Colonic mucosa (tissue), 4 donors: ENCODE results near the gene GMPPB. TPM values are rescaled to one million over a fixed set of nuclear protein-coding genes. Genes with fewer than 3 reads are reported as not detected.

Experiments used
- DNase-seq: peaks from one replicate; pipeline ENCODE4 v3.0.0-alpha.2; 2020
- H3K27ac ChIP-seq: fragments of 200-600 bp; one replicate; pipeline ENCODE4 v1.8.0; 2021
- H3K27me3 ChIP-seq: fragments of 200-600 bp; one replicate; pipeline ENCODE4 v1.8.0; 2021
- H3K36me3 ChIP-seq: fragments of 200-600 bp; one replicate; pipeline ENCODE4 v1.8.0; 2021
- H3K4me1 ChIP-seq: fragments of 200-600 bp; one replicate; pipeline ENCODE4 v1.8.0; 2021; ENCODE audit warnings: mild to moderate bottlenecking
- H3K4me3 ChIP-seq: fragments of 200-600 bp; one replicate; pipeline ENCODE4 v1.8.0; 2021
- H3K9ac ChIP-seq, 2 donors: one replicate each; pipeline ENCODE4 v1.7.0; 2013; ENCODE audit warnings: control low read depth in 2 of 2, low read depth in 2 of 2, low read length in 2 of 2
- H3K9me3 ChIP-seq: fragments of 200-600 bp; one replicate; pipeline ENCODE4 v1.8.0; 2021
- intact Hi-C: fragments of 100-400 bp; cut with DNase I; formaldehyde crosslinking; loops from one replicate; pipeline ENCODE4 v1.14.1; 2022
- total RNA-seq, 2 donors: library from RNA; stranded (reverse); fragmentation: NEBNext Ultra II Directional in 1 of 2; extraction: Animal tissue kit (Norgen Biotek cat#: 25700) in 1 of 2; gene quantifications; one replicate each; pipeline ENCODE4 v1.2.1, GENCODE V29; 2021
- TF ChIP-seq, protein P1 (sequence below): fragments of 200-600 bp; IDR thresholded peaks from one replicate; pipeline ENCODE4 v1.8.0; 2022; ENCODE audit warnings: antibody characterized with exemption, mild to moderate bottlenecking
- donor health status: healthy.
- donor health status: DM: no; HTN: no; CAD: no.
- donor health status: DM: no; HTN: no; CAD: no.

The GMPPB gene
- 100 to 1,000 TPM in 1 of 2 donors, 10 to 100 TPM in 1; 59.6 to 127 TPM for total RNA-seq

DNA sequence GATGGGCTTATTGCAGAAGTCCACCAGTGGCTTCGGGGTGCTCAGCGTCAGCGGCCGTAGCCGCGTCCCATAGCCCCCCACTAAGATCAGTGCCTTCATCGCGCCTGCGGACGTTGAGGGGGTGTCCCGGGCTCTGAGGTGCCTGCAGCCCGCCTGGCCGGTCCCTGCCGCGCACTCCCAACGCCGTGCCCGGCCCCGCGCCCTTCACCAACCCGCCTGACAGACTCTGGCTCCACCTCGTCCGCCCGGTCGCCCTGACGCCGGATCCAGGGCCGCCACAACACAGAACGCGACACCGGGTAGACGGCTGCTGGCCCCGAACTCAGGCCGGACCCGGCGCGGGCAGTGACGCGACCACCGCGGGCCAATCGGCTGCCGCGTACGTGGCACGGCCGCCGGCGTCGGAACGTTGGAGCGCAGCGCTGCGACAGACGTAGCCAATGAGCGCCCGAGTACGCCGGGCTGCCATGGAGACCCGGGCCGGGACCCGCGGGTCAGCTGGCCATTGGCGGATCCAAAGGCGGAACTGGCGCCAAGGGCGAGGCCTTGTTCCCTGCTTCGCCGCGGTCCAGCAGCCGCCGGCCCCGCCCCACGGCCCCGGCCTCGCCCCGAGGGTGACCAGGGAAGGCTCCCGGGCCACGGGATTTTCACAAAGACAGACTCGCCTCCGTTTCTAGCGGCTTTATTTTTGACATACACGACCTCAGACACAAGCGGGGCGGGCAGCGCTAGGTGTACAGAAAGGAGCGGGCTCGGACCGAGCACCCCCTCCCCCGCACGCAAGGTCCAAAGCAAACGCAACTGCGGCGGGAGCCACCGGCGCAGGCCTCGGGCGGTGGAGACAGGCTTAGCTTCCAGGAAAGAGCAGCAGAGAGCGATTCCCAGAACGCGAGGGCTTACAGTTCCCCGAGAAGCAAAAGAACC is at the start of gene GMPPB:
Gene GMPPB (minus strand): TSS at position 324 of the 924 bp plus-strand sequence. CDS start 225 bp downstream, at position 99.
- Histone ChIP-seq H3K9me3 (no peaks in the 10 kb centered on the region), H3K36me3 (peaks cover 7% of the 10 kb centered on the region), H3K4me1 (peaks cover 27% of the 10 kb centered on the region), H3K4me3 (peak within 1 kb of the TSS; percentile 86), H3K27me3 (no peaks in the 10 kb centered on the region), H3K9ac (peak within 1 kb of the TSS; percentile 93 to 99), H3K27ac (peak within 1 kb of the TSS; percentile 94)
- intact Hi-C loops: no loop called here
- TF ChIP-seq, protein P1, sequence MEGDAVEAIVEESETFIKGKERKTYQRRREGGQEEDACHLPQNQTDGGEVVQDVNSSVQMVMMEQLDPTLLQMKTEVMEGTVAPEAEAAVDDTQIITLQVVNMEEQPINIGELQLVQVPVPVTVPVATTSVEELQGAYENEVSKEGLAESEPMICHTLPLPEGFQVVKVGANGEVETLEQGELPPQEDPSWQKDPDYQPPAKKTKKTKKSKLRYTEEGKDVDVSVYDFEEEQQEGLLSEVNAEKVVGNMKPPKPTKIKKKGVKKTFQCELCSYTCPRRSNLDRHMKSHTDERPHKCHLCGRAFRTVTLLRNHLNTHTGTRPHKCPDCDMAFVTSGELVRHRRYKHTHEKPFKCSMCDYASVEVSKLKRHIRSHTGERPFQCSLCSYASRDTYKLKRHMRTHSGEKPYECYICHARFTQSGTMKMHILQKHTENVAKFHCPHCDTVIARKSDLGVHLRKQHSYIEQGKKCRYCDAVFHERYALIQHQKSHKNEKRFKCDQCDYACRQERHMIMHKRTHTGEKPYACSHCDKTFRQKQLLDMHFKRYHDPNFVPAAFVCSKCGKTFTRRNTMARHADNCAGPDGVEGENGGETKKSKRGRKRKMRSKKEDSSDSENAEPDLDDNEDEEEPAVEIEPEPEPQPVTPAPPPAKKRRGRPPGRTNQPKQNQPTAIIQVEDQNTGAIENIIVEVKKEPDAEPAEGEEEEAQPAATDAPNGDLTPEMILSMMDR: no peak
- DNase-seq: peak; percentile 96

DNA sequence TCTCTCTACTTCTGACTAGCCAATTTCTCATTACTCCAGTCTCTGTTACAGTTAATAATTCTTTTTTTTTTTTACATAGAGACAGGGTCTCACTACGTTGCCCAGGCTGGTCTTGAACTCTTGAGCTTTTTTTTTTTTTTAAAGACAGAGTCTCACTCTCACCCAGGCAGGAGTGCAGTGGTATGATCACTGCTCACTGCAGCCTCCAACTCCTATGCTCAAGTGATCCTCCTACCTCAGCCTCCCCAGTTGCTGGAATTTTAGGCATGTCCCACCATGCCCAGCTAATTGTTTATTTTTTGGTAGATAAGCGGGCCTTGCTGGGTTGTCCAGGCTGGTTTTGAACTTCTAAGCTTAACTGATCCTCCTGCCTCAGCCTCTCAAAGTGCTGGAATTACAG is 49.0 kb upstream of the GMPPB start:
- H3K9ac ChIP-seq: no peak overlapping the region
- no peak overlapping the region for H3K27ac ChIP-seq
- H3K9me3 ChIP-seq: no peaks in the 10 kb centered on the region
- H3K4me3 ChIP-seq: no peak overlapping the region
- no peak for DNase-seq
- no peaks in the 10 kb centered on the region for H3K27me3 ChIP-seq
- H3K4me1 ChIP-seq: no peaks in the 10 kb centered on the region
- H3K36me3 ChIP-seq: no peaks in the 10 kb centered on the region
- TF ChIP-seq, protein P1: no peak
- intact Hi-C loops: no loop called here

DNA sequence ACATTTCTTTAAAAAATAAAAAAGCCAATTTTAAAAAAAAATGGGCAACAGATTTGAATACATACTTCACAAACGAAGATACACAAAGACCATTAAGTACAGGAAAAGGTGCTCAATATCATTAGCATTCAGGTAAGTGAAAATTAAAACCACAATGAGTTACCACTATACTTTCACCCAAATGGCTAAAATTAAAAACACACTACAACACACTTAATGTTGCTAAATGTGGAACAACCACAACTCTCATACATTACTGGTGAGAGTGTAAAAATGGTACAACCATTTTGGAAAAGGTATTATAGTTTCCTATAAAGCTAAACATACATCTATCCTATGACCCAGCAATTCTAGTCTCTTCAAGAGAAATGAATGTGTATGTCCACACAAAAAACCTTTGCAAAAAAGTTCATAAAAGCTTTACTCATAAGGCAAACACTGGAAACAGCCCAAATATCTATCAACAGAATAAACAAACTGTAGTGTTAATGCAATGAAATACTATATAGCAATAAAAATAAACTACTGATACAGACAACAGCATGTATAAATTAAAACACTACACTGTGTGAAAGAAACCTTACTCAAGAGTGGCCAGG is 47.7 kb upstream of the GMPPB start:
- H3K27ac ChIP-seq: no peak overlapping the region
- TF ChIP-seq, protein P1: no peak
- no peaks in the 10 kb centered on the region for H3K27me3 ChIP-seq
- H3K9me3 ChIP-seq: no peaks in the 10 kb centered on the region
- intact Hi-C loops: no loop called here
- H3K36me3 ChIP-seq: no peaks in the 10 kb centered on the region
- H3K4me1 ChIP-seq: no peaks in the 10 kb centered on the region
- no peak for DNase-seq
- H3K9ac ChIP-seq: no peak overlapping the region
- no peak overlapping the region for H3K4me3 ChIP-seq

DNA sequence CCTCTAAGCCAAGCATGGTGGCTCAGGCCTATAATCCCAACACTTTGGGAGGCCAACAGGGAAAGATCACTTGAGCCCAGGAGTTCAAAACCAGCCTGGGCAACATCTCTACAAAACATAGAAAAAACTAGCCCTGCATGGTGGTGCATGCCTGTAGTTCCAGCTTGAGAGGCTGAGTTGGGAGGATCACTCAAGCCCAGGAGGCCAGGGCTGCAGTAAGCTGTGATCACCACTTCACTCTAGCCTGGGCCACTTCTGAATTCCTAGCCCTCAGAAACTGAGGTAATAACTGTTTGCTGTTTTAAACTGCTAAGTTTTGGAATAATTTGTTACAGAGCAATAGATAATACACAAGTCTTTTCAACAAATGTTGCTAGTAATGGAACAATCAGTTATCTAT is 46.2 kb upstream of the GMPPB start:
- Histone ChIP-seq H3K9me3 (no peaks in the 10 kb centered on the region), H3K9ac (no peak overlapping the region), H3K27me3 (no peaks in the 10 kb centered on the region), H3K27ac (no peak overlapping the region), H3K36me3 (no peaks in the 10 kb centered on the region), H3K4me3 (no peak overlapping the region), H3K4me1 (no peaks in the 10 kb centered on the region)
- DNase-seq: no peak
- TF ChIP-seq, protein P1: no peak
- intact Hi-C loops: no loop called here

DNA sequence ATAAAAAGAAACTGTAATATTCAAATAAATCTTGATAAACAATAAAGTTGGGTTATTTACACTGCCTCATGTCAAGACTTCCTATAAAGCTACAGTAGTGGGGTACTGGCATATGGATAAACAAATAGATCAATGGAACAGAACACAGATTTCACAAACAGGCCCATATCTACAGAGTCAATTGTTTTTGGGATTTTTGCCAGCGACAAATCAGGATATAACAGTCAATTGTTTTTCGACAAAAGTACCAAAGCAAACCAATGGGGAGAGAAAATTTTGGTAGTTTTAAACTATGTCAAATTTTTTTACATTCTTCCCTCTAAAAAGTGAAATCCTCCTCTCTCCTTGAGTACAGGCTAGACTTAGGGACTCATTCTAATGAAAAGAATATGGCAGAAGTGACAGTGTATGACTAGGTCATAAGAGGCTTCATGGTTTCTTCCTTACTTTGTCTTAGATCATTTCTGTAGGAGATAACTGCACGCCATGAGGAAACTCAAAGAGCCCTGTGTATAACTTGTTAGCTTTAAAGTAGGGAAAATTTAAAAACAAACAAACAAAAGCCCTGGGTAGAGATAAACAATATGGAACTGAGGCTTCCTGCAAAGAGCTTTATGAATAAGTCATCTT is 45.6 kb upstream of the GMPPB start:
- Histone ChIP-seq H3K4me1 (no peaks in the 10 kb centered on the region), H3K9ac (no peak overlapping the region), H3K27me3 (no peaks in the 10 kb centered on the region), H3K4me3 (no peak overlapping the region), H3K9me3 (no peaks in the 10 kb centered on the region), H3K27ac (no peak overlapping the region), H3K36me3 (no peaks in the 10 kb centered on the region)
- intact Hi-C loops: no loop called here
- no peak for DNase-seq
- TF ChIP-seq, protein P1: no peak
